ENCODE measurements around the gene ARRB2. TPM values are rescaled to one million over a fixed set of nuclear protein-coding genes. Genes with fewer than 3 reads are reported as not detected.

The ARRB2 gene
- polyA plus RNA-seq, 3 donors from 2014 or later, result 46.0 to 70.9 (median 60.4) TPM

DNA sequence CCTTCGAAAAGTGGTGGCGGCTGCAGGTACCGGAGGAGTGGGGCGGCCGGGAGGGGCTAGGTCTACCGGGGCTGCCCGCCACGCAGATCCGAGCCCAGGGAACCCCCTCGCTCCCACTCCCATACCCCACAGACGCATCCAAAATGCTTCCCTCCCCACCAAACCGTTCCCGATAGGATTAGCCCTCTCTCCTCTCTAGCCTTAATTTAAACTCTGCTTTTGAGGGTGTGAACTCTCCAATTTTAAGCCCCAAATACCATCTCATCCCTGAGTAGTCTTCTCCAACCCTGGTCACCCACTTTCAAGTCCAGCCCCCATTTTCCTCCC, 29.6 kb downstream of the ARRB2 start:
- Mint-ChIP-seq H3K9me3 (no peaks in the 10 kb centered on the region), H3K4me3 (peak overlapping the region; percentile 85 to 89 (median 86)), H3K27ac (peak overlapping the region in 3 of 6 donors; percentile 53 to 73 (median 69)), H3K36me3 (no peaks in the 10 kb centered on the region), H3K4me1 (peaks cover 16 to 17% of the 10 kb centered on the region in 2 donors), H3K27me3 (ENCODE audit: low read depth in 3 of 3) (peaks cover 14 to 18% (median 16%) of the 10 kb centered on the region in 3 donors)
- DNase-seq, result no peak

DNA sequence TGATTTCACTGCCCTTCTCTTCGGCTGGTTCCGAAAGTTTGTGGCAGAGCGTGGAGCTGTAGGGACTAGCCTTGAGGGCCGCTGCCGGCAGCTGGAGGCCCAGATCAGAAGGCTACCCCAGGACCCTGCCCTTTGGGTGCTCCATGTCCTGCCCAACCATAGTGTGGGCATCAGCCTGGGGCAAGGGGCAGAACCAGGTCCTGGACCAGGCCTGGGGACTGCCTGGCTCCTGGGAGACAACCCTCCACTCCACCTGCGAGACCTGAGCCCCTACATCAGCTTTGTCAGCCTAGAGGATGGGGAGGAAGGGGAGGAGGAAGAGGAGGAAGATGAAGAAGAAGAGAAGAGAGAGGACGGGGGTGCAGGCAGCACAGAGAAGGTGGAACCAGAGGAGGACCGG, 30.2 kb downstream of the ARRB2 start:
- Mint-ChIP-seq H3K4me3 (peak overlapping the region; percentile 85 to 89 (median 86)), H3K9me3 (no peaks in the 10 kb centered on the region), H3K27ac (peak overlapping the region in 2 of 6 donors; percentile 53 to 69), H3K27me3 (ENCODE audit: low read depth in 3 of 3) (peaks cover 15 to 18% (median 16%) of the 10 kb centered on the region in 3 donors), H3K4me1 (peaks cover 16 to 17% of the 10 kb centered on the region in 2 donors), H3K36me3 (no peaks in the 10 kb centered on the region)
- no peak for DNase-seq

DNA sequence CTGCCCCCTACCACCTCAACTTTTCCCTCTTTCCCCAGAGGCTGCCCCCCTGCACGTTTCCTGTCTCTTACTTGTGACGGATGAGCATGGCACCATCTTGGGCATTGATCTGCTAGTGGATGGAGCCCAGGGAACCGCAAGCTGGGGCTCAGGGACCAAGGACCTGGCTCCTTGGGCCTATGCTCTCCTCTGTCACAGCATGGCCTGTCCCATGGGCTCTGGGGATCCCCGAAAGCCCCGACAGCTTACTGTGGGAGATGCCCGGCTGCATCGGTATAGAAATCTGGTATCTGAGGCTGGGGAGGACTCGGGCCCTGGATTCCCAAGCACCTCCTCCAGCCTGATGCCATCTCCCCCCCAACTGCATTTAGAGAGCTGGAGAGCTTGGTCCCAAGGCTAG, 31.1 kb downstream of the ARRB2 start:
- Mint-ChIP-seq H3K4me3 (peak overlapping the region; percentile 44 to 61 (median 54)), H3K36me3 (no peaks in the 10 kb centered on the region), H3K9me3 (no peaks in the 10 kb centered on the region), H3K27me3 (ENCODE audit: low read depth in 3 of 3) (peaks cover 15 to 19% (median 16%) of the 10 kb centered on the region in 3 donors), H3K4me1 (peaks cover 16 to 17% of the 10 kb centered on the region in 2 donors), H3K27ac (no peak overlapping the region)
- DNase-seq, result no peak

DNA sequence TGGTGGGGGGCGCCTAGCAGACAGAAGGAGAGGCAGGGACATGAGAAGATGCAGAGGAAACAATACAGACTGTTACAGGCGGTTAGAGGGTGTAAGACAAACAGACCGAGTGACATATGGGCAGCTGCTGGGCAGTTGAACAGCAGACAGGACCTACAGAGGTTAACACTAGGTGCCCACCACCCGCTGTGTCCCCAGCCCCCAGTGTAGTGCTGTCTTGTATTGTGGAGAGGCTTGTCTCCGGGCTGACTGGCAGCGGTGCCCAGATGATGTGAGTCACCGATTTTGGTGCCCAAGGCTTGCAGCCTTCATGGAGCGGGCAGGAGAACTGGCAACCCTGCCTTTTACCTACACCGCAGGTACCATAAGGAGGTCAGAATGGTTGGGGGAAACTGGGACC, 31.7 kb downstream of the ARRB2 start:
- no peak overlapping the region for H3K4me3 Mint-ChIP-seq
- H3K27ac Mint-ChIP-seq, result no peak overlapping the region
- no peaks in the 10 kb centered on the region for H3K36me3 Mint-ChIP-seq
- DNase-seq, result no peak
- H3K9me3 Mint-ChIP-seq, result no peaks in the 10 kb centered on the region
- H3K4me1 Mint-ChIP-seq, result peaks cover 16 to 17% of the 10 kb centered on the region in 2 donors
- peaks cover 13 to 21% (median 18%) of the 10 kb centered on the region in 3 donors for H3K27me3 Mint-ChIP-seq (ENCODE audit: low read depth in 3 of 3)

DNA sequence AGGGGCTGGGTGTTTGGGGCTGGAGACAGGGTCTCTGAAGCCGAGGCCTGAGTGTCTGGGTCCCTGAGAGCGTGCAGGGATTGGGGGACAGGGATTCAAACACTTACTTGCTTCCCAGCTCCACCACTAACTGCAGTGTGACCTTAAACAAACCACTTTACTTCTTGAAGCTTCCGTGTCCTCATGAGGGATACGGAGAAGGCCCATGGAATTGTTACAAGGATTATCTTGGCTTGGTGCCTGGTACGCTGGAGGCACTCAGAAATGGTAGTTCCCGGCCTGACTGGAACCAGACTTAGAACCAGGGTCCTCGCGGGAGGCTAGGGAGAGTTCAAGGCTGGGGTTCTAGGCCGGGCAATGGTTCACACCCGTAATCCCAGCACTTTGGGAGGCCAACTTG, 32.2 kb downstream of the ARRB2 start:
- no peaks in the 10 kb centered on the region for H3K9me3 Mint-ChIP-seq
- no peak overlapping the region for H3K4me3 Mint-ChIP-seq
- H3K36me3 Mint-ChIP-seq, result no peaks in the 10 kb centered on the region
- peaks cover 16 to 18% of the 10 kb centered on the region in 2 donors for H3K4me1 Mint-ChIP-seq
- no peak overlapping the region for H3K27ac Mint-ChIP-seq
- DNase-seq, result no peak
- peaks cover 12 to 23% (median 18%) of the 10 kb centered on the region in 3 donors for H3K27me3 Mint-ChIP-seq (ENCODE audit: low read depth in 3 of 3)

DNA sequence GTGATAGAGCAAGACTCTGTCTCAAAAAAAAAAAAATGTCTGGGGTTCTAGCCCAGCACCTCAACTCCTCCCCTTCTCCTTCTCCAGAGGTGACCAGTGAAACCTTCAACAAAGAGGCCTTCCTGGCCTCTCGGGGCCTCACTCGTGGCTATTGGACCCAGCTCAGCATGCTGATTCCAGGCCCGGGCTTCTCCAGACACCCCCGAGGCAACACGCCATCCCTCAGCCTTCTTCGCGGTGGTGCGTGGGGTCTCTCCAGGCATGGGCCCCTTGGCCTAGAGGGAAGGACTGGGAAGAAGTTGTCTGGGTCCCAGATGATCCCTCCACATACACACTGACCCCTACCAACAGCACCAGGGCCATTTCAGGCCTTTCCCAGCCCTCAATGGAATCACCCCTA, 32.8 kb downstream of the ARRB2 start:
- Mint-ChIP-seq H3K27ac (no peak overlapping the region), H3K36me3 (no peaks in the 10 kb centered on the region), H3K4me1 (peaks cover 18 to 22% of the 10 kb centered on the region in 2 donors), H3K4me3 (no peak overlapping the region), H3K27me3 (ENCODE audit: low read depth in 3 of 3) (peaks cover 12 to 20% (median 18%) of the 10 kb centered on the region in 3 donors), H3K9me3 (no peaks in the 10 kb centered on the region)
- no peak for DNase-seq

DNA sequence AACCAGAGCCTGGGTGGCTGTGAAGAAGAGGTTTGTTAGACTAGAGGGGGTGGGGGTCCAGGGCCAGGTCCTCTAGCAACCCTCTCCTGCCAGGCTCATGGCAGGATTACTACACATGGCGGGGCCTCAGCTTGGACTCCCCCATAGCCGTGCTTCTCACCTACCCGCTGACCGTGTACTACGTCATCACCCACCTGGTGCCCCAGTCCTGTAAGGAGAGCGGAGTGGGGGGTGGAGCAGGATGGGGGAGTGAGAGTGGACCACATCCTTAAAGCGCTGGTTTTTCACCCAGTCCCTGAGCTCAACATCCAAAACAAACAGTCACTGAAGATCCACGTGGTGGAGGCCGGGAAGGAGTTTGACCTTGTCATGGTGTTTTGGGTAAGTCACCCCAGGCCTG, 33.5 kb downstream of the ARRB2 start:
- Mint-ChIP-seq H3K4me3 (no peak overlapping the region), H3K27ac (no peak overlapping the region), H3K9me3 (no peaks in the 10 kb centered on the region), H3K4me1 (peaks cover 12 to 20% of the 10 kb centered on the region in 2 donors), H3K36me3 (no peaks in the 10 kb centered on the region), H3K27me3 (ENCODE audit: low read depth in 3 of 3) (peaks cover 8 to 19% (median 18%) of the 10 kb centered on the region in 3 donors)
- DNase-seq, result no peak

DNA sequence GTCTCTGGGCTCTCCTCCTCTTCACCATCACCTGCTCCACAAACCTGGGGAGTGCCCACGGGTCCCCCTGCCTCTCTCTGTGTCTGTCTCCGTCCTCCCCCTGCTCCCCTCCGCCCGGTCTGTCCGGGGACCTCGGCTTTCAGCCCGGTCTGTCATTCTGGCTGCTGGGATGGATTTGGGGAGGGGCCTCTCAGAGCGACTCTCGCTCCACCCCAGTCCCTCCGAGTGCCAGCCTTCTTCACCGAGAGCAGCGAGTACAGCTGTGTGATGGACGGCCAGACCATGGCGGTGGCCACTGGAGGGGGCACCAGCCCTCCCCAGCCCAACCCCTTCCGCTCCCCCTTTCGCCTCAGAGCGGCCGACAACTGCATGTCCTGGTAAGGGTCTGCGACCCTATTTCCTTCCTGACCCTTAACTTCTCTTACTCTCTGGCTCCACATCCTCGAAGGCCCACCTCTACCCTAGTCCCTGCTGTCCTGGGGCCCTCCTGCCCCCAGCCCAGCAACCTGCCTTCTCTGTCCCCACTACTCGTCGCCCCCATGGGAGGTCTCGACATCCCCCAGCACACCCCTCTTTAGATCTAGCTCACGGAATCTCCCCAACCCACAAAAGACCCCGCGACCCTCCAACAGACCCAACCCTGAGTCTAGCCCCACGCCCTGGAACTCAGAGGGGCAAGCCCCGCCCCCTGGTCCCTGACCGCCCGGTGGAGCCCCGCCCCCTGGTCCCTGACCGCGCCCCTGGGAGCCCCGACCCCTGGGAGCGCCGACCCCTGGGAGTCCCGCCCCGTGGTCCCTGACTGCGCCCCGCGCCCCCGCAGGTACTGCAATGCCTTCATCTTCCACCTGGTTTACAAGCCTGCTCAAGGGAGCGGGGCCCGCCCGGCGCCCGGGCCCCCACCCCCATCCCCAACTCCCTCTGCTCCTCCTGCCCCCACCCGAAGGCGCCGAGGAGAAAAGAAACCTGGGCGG, 34.9 kb downstream of the ARRB2 start:
- Mint-ChIP-seq H3K36me3 (no peaks in the 10 kb centered on the region), H3K4me3 (peak overlapping the region in 1 of 5 donors; percentile 33), H3K4me1 (peaks cover 6 to 14% of the 10 kb centered on the region in 2 donors), H3K9me3 (no peaks in the 10 kb centered on the region), H3K27me3 (ENCODE audit: low read depth in 3 of 3) (peaks cover 10 to 20% (median 16%) of the 10 kb centered on the region in 3 donors), H3K27ac (no peak overlapping the region)
- DNase-seq, result no peak

DNA sequence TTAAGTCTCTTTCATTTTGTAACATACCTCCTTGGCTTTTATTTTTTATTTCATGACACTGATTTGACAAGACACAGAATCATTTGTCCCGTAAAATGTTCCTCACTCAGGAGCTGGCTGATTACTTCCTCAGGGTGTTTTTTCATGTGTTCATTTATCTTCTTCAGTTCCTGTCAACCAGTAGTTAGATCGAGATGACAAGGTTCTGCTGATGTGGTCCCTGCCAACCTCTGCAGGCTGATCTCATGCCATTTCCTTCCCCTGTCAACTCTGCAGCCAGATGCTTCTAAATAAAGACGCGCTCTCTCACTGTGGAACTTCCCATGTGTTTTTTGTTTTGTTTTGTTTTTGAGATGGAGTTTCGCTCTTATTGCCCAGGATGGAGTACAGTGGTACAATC, 37.4 kb downstream of the ARRB2 start:
- no peak for DNase-seq

DNA sequence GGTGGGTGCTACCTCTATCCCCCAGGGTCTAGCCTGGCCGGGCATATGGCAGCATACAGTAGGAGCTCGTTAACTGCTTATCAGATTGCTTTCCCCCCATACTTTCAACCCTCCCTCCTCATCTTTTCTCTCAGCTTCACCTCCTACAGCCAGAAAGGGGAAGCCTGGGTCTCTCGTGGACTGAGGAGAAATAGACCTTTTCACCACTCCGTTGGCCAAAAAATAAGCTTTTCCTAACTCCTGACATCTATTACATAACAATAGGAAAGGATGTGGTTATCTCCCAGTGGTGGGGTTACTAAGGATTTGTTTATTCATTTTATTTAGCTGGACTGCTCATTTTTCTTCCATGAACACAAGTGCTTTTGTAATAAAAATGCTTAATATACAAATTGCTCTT, 38.3 kb downstream of the ARRB2 start:
- peaks cover 3 to 19% (median 18%) of the 10 kb centered on the region in 3 donors for H3K27me3 Mint-ChIP-seq (ENCODE audit: low read depth in 3 of 3)
- peaks cover 5 to 12% of the 10 kb centered on the region in 2 donors for H3K4me1 Mint-ChIP-seq
- H3K36me3 Mint-ChIP-seq, result no peaks in the 10 kb centered on the region
- no peak overlapping the region for H3K27ac Mint-ChIP-seq
- H3K4me3 Mint-ChIP-seq, result peak overlapping the region in 1 of 5 donors; percentile 12
- no peaks in the 10 kb centered on the region for H3K9me3 Mint-ChIP-seq
- no peak for DNase-seq

More for the DNA sequence above, 37.4 kb downstream of the ARRB2 start:
- H3K4me3 Mint-ChIP-seq, result peak overlapping the region in 3 of 5 donors; percentile 19 to 55 (median 25)
- no peaks in the 10 kb centered on the region for H3K36me3 Mint-ChIP-seq
- peaks cover 5 to 12% of the 10 kb centered on the region in 2 donors for H3K4me1 Mint-ChIP-seq
- peaks cover 3 to 19% (median 15%) of the 10 kb centered on the region in 3 donors for H3K27me3 Mint-ChIP-seq (ENCODE audit: low read depth in 3 of 3)
- H3K9me3 Mint-ChIP-seq, result no peaks in the 10 kb centered on the region
- peak overlapping the region in 2 of 6 donors; percentile 25 to 33 for H3K27ac Mint-ChIP-seq

DNA sequence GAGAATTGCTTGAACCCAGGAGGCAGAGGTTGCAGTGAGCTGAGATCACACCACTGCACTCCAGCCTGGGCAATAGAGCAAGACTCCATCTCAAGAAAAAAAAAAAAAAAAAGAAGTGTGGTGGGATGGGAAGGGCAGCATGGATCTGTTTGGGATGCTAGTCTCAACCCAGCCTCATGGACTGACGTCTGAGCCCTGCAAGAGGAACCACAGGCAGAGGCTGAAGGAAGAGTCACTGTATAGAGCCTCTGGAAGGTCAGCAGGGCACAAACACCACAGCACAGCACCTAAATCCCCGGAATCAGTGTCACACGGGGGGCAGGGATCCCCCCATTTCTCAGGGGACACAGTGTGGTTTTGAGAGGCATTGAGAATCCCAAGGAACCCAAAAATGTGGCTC, 40.2 kb downstream of the ARRB2 start:
- Mint-ChIP-seq H3K27me3 (ENCODE audit: low read depth in 3 of 3) (peaks cover 10 to 24% (median 19%) of the 10 kb centered on the region in 3 donors), H3K36me3 (no peaks in the 10 kb centered on the region), H3K27ac (no peak overlapping the region), H3K9me3 (no peaks in the 10 kb centered on the region), H3K4me1 (peaks cover 5 to 12% of the 10 kb centered on the region in 2 donors), H3K4me3 (no peak overlapping the region)
- DNase-seq, result no peak

DNA sequence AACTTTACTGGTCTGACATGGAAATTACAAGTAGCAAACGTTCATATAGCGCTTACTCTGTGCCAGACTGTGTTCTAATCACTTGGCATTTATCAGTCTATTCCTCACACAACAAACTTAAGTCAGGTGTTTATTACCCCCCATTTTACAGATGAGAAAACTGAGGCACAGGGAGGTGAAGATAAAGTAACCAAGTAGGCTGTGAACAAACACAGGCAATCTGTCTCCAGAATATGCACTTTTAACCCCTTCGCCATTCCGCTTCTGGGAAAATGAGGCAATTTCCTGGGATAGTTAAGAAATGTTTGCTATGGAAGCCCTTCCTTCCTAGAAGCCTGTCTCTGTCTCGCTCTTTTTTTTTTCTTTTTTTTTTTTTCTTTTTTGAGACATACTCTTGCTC, 41.5 kb downstream of the ARRB2 start:
- Mint-ChIP-seq H3K9me3 (no peaks in the 10 kb centered on the region), H3K4me3 (no peak overlapping the region), H3K36me3 (no peaks in the 10 kb centered on the region), H3K27ac (no peak overlapping the region), H3K4me1 (peaks cover 5 to 12% of the 10 kb centered on the region in 2 donors), H3K27me3 (ENCODE audit: low read depth in 3 of 3) (peaks cover 10 to 17% (median 13%) of the 10 kb centered on the region in 3 donors)
- no peak for DNase-seq

DNA sequence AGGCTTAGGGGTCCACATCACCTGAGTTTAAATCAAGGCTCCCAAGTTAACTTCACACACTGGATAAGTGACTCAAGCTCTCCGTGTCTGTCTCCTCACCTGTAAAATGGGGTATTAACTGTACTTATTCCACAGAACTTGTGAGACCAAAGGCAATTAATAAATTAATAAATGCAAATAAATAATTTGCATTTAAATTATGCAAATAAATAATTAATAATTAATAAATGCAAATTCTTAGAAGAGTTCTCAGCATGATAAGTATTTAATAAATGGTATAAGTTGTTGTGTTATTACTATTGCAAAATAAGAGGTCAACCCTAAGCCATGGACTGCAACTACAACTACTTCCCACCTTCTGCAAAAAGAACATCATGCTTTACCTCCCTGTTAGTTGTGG, 43.0 kb downstream of the ARRB2 start:
- Mint-ChIP-seq H3K27ac (no peak overlapping the region), H3K4me3 (no peak overlapping the region), H3K9me3 (no peaks in the 10 kb centered on the region), H3K36me3 (no peaks in the 10 kb centered on the region), H3K27me3 (ENCODE audit: low read depth in 3 of 3) (peaks cover 10 to 21% (median 13%) of the 10 kb centered on the region in 3 donors), H3K4me1 (peaks cover 0 to 2% of the 10 kb centered on the region in 2 donors)
- DNase-seq, result no peak

DNA sequence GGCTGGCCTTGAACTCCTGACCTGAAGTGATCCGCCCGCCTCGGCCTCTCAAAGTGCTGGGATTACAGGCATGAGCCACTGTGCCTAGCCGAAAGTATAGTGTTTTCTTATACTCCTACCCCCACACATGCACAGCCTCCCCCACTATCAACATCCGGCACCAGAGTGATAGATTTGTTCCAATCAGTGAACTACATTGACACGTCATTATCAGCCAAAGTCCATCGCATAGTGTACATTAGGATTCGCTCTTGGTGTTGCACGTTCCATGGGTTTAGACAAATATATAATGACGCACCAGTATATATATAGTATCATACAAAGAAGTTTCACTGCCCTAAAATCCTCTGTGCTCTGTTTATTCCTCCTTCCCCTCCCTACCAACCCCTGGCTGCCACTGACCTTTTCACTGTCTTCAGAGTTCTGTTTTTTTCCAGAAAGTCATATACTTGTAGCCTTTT, 49.4 kb downstream of the ARRB2 start:
- no peak for DNase-seq
- peak overlapping the region in 1 of 6 donors; percentile 25 for H3K27ac Mint-ChIP-seq
- H3K4me3 Mint-ChIP-seq, result no peak overlapping the region
- H3K4me1 Mint-ChIP-seq, result no peaks in the 10 kb centered on the region
- H3K27me3 Mint-ChIP-seq (ENCODE audit: low read depth in 3 of 3), result peaks cover 0 to 11% (median 6%) of the 10 kb centered on the region in 3 donors
- H3K9me3 Mint-ChIP-seq, result no peaks in the 10 kb centered on the region
- no peaks in the 10 kb centered on the region for H3K36me3 Mint-ChIP-seq
